EH (cell line): Measurements from ENCODE around the gene AGAP6.
"Not testable (repeated sequence)": the region's sequence is repeated elsewhere in the genome, so short reads cannot be mapped to it uniquely, and the experiment has no call there.

Experiments
- DNase-seq: peaks from one replicate; pipeline ENCODE4 v3.0.0-alpha.2; 2015; ENCODE audit warnings: low read depth

AGAP6 gene

DNA sequence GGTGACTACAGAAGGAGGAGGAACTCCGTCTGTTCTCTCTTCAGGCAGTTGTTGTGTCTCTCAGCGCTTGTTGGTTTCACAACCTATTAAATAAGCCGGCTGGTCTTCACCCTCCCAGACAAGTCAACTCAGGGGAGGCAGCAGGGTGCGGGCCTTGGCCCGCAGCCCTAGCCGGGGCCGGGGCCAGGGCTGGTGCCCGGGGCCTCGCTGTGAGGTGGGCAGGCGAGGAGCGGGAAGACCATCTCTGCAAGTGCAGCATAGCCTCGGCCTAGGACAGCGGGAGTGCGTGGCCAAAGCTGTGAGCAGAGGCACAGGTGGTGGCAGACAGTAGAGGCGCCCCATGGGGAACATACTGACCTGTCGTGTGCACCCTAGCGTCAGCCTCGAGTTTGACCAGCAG lies at the start of gene AGAP6:
Gene AGAP6 (plus strand): TSS at position 31 of the 400 bp plus-strand sequence. CDS start 310 bp downstream, at position 341.
- not testable (repeated sequence) for DNase-seq

- DNase-seq, result peak; percentile 84
These were observed 46.5 kb upstream of the AGAP6 start, which contains the start of the genes PARG and TIMM23B for GRCh38 chr10:49941447-49942338. TSS of gene PARG (minus strand) at chr10:49942027. CDS start at chr10:49941725, 302 bp downstream. TSS of gene TIMM23B (plus strand) at chr10:49942053. CDS start at chr10:49942195, 142 bp downstream.

DNA sequence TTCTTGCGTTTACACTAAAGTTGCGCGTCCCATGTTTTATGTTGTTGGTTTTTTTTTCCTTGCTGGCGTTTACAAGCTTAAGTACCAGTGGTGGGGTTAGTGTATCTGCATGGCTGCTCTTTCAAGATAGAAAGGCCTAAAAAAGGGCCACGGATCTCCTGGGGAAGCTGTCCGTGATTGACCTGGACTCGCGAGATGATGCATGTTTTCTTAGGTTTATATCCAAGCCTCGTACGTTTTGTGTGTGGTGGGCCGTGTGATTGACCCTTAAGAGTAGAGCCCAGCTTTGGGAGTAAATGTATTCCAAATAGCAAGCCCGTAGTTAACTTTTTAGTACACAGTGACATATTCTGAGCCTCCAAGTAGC lies 45.9 kb upstream of the AGAP6 start:
- DNase-seq, result peak; percentile 17

DNA sequence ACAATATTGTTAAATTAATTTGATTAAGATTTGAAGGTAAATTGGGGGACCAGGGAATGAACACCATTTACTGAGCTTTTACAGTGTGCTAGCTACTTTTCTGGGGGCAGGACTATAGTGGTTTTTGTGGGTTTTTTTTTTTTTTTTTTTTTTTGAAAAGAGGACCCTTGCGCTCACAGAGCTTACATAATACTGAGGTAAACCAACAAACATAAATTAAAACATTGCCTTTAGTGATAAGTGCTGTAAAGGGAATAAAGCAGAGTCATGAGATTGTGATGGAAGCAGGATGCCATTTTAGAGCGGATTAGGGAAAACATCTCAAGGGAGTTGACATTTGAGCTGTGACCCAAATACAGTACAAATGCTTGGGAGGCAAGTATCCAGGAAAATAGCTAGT lies 44.6 kb upstream of the AGAP6 start:
- not testable (repeated sequence) for DNase-seq

DNA sequence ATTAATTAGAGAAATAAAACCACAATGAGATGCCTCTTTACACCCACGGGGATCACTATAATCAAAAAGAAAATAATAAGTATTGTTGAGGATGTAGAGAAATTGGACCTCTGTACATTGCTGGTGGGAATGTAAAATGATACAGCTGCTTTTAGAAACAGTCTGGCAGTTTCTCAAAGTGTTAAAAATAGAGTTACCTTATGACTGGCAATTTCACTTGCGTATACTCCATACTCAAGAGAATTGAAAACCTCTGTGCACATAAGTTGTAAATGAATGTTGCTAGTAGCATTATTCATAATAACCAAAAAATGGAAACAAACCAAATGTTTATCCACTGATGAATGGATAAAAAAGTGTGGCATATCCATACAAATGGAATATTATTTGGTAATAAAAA lies 40.1 kb upstream of the AGAP6 start:
- DNase-seq, result not testable (repeated sequence)

DNA sequence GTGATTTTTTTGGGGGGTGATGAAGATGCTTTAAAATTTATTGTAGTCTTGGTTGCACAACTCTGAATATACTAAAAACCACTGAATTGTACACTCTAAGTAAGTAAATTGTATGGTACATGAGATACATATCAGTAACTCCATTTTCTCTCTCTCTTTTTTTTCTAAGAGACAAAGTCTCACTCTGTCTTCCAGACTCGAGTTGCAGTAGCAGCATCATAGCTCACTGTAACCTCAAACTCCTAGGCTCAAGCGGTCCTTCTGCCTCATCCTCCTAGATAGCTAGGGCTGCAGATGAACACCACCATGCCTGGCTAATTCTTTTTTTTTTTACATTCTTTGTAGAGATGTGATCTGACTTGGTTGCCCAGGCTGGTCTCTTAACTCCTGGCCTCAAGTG lies 39.5 kb upstream of the AGAP6 start:
- DNase-seq, result not testable (repeated sequence)

DNA sequence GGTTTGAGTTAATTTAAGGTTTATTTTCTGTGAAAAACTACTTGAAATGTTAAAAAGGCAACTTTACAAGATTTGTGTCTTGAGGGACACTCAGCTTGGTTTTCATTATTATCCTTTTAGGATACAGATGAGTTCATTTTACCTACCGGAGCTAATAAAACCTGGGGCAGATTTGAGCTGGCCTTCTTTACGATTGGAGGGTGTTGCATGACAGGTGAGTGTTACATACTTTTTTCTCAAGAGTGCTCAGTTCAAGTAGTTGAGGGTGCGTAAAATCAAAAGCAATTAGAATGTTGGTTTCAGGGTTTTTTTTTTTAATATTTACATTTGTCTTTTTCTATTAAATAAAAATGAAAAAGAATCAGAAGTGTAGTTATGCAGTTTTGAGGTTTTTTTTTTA lies 36.2 kb upstream of the AGAP6 start:
- DNase-seq, result not testable (repeated sequence)

- peak; percentile 26 for DNase-seq
These were observed 35.1 kb upstream of the AGAP6 start for GRCh38 chr10:49953122-49953521.

DNA sequence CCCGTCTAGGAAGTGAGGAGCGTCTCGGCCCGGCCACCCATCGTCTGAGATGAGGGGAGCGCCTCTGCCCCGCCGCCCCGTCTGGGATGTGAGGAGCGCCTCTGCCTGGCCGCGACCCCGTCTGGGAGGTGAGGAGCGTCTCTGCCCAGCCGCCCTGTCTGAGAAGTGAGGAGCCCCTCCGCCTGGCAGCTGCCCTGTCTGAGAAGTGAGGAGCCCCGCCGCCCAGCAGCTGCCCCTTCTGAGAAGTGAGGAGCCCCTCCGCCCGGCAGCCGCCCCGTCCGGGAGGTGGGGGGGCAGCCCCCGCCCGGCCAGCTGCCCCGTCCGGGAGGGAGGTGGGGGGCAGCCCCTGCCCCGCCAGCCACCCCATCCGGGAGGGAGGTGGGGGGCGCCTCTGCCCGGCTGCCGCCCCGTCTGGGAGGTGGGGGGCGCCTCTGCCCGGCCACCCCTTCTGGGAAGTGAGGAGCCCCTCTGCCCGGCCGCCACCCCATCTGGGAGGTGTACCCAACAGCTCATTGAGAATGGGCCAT lies 17.8 kb upstream of the AGAP6 start:
- DNase-seq, result not testable (repeated sequence)

GRCh38 chr10:49971466-49971865 lies 16.7 kb upstream of the AGAP6 start:
- not testable (repeated sequence) for DNase-seq

- DNase-seq, result not testable (repeated sequence)
These were observed 16.1 kb upstream of the AGAP6 start for GRCh38 chr10:49972094-49972493.

DNA sequence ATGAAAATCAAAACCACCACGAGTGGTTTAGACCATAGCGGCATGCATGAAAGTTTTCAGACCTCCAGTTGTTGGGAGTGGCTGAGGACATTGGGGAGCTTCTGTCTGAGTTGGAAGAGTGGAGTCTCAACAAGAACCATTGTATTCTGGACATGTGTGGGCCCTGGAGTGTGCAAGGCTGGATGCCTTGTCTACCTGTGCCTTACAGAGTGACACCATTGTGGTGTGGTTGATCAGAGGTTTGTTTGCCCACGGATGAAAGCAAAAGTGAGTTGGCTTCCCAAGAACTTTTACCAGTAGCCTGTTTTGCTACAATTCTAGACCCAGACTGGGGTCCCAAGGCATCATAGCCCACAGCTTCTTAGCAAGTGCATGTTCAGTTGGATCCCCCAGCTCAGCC lies 10.4 kb upstream of the AGAP6 start:
- not testable (repeated sequence) for DNase-seq

DNA sequence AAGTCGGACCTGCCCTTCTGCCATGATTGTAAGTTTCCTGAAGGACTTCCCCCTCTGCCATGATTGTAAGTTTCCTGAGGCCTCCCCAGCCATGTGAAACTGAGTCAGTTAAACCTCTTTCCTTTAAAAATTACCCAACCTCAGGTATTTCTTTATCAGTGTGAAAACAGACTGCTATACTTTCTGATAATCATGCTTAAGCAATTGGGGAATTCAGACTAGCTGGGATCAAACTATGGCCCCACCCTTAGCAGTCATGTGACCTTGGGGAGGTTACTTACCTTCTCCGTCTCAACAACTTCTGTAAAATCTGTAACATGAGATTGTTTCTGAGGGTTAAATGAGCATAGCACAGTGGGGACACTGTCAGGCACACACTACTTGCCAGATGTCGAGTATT lies 999 bp upstream of the AGAP6 start:
- not testable (repeated sequence) for DNase-seq

- DNase-seq, result not testable (repeated sequence)
These were observed 7.1 kb downstream of the AGAP6 start for GRCh38 chr10:49995321-49995720.

- DNase-seq, result not testable (repeated sequence)
These were observed 25.8 kb downstream of the AGAP6 start for GRCh38 chr10:50014024-50014423.

- peak; percentile 10 for DNase-seq
These were observed 27.5 kb downstream of the AGAP6 start for GRCh38 chr10:50015596-50016220.

DNA sequence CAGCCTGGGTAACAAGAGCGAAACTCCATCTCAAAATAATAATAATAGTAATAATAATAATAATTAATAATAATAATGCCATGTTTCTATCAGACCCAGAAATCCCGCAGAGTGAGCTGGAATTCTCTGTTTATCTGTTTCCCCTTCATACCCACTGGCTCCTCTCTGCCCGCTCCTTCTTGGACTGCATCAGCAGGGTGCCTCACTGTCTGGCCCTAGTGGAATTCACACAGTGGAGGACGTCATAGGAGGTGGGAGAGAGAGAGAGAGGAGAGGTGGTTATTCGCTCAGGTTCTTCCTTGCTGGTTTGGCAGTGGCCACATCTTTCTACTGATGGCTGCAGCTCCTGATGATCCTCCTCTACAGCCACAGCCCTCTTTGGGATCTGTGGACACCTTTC lies 28.7 kb downstream of the AGAP6 start:
- peak; percentile 29 for DNase-seq

DNA sequence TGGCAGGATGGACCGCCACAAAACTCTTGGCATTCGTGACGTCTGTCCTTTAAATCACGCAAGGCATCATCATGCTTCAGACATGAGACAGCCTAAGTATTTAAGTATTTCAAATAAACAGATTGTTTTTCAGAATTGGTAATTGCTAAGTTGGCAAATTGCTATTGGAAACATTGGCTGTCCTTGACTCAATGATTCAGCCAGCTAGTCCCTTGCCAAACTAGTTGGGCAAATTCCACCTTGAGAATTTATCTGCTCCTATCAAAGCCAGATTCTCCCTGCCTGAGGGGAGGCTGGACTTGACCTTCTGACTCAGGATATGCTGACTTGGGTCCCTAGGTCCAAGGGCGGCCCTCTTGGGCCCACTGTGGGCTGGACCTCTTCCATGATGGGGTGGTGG lies 29.4 kb downstream of the AGAP6 start:
- peak; percentile 3 for DNase-seq

DNA sequence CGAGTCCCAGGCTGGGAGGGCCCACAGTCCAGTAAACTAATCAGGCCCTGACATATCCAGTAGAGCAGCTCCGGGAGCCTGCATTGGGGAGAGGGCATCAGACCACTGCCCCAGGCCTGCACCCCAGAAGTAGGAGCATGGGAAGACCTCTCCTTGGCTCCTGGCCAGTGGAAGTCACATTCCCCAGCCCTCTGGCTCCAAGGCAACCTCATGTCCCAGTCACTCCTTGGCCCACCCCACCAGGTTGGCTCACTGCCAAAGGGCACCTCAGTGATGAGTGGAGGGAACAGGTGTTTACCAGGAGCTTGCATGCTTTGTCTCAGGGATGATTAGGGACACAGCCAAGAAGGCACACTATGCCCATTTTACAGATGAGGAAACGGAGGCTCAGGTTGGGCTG lies 31.1 kb downstream of the AGAP6 start:
- not testable (repeated sequence) for DNase-seq

GRCh38 chr10:50020451-50021024 lies 32.3 kb downstream of the AGAP6 start:
- DNase-seq, result not testable (repeated sequence)

- DNase-seq, result no peak
These were observed 33.4 kb downstream of the AGAP6 start for GRCh38 chr10:50021646-50022045.

GRCh38 chr10:50024716-50025383 lies 36.6 kb downstream of the AGAP6 start:
- not testable (repeated sequence) for DNase-seq
